Measurements from ENCODE around the gene HINT3. TPM values are rescaled to one million over a fixed set of nuclear protein-coding genes. Genes with fewer than 3 reads are reported as not detected.
"Not testable (repeated sequence)": the region's sequence is repeated elsewhere in the genome, so short reads cannot be mapped to it uniquely, and the experiment has no call there.

HINT3 gene
- total RNA-seq, 2 donors from 2014 or later, result 22.5 to 28.4 TPM

- intact Hi-C loops (cut with DNase I), result loop anchor here in 1 of 2 donors (5.0 kb wide), 1 partner anchor 174 kb away; no protein-coding TSS in a partner anchor
- DNase-seq (ENCODE audit: low spot score), result no peak
Observed at GRCh38 chr6:125955973-125956372, 597 bp upstream of the HINT3 start.

- DNase-seq (ENCODE audit: low spot score), result no peak
- intact Hi-C loops (cut with DNase I), result loop anchor here in 1 of 2 donors (5.0 kb wide), 1 partner anchor 175 kb away; no protein-coding TSS in a partner anchor
Observed at GRCh38 chr6:125957391-125957693, 772 bp downstream of the HINT3 start.

DNA sequence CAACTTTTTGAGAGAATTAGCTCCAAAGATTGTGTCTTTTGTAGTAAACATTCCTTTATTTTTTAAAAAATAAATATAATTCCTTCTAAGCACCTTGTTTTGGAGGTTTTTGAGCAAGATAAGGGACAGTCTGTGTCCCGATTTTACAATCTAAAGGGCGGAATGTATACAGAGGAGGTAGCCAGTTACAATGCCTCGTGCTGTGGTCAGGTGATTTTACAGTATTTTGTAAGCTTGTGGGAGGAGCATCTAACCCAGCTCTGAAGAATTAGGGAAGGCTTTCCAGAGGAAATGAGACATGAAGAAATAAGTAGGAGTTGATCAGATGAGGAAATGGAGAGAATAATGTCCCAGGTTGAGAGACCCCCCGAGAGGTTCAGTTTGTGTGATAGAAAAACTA lies 1.3 kb downstream of the HINT3 start:
- intact Hi-C loops (cut with DNase I), result loop anchor here in 1 of 2 donors (5.0 kb wide), 1 partner anchor 176 kb away; no protein-coding TSS in a partner anchor
- no peak for DNase-seq (ENCODE audit: low spot score)

DNA sequence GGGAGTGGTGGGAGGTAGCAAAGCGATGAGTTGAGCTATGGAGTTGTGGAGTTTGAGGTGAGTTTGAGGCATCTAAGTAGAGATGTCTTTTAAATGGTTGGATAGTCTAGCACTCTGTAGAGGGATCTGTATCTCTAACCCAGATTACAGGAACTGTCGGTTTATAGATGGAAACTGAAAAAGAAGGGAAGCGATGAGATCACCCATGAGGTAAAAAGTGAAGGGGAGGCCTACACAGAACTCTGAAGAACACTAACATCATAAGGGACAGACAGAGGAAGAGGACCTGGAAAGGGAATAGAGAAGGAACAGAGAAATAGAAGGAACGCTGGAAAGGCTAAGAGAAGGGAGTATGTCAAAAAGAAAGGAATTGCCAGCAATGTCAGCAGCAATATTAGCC lies 2.5 kb downstream of the HINT3 start:
- DNase-seq (ENCODE audit: low spot score), result no peak
- intact Hi-C loops (cut with DNase I), result loop anchor here in 1 of 2 donors (5.0 kb wide), 1 partner anchor 177 kb away; no protein-coding TSS in a partner anchor

- DNase-seq (ENCODE audit: low spot score), result no peak
- intact Hi-C loops (cut with DNase I), result no loop called here
Observed at GRCh38 chr6:125961117-125961516, 4.5 kb downstream of the HINT3 start.

DNA sequence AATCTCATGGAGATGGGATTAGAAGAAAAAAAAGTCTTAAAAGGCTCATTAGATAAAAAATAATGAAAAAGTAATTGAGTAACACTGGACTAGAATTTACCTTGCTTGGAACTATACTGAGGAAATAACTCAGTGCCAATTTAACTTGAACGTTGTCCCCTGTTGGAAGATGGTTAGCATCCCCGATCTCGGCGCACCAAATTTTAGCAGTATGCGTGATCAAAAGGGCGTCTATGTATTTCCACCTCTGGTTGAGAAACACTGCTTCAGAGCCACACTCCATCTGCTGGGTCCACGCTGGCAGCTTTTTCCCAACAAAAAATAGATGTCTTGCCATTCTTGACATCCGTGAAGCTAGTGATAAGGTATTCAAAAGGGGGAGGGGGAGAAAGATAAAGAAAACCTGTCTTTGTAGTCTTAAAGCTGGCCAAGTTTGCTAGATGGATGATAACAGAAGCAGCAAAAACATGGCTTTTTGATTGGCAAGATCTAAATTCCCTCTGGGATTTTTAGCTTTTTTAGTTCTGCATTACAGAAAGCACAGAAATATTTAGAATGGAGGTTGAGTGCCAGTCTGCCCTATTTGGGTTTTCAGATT lies 6.4 kb downstream of the HINT3 start:
- intact Hi-C loops (cut with DNase I), result no loop called here
- DNase-seq (ENCODE audit: low spot score), result no peak

- intact Hi-C loops (cut with DNase I), result no loop called here
- DNase-seq (ENCODE audit: low spot score), result no peak
Observed at GRCh38 chr6:125963817-125964216, 7.2 kb downstream of the HINT3 start.

DNA sequence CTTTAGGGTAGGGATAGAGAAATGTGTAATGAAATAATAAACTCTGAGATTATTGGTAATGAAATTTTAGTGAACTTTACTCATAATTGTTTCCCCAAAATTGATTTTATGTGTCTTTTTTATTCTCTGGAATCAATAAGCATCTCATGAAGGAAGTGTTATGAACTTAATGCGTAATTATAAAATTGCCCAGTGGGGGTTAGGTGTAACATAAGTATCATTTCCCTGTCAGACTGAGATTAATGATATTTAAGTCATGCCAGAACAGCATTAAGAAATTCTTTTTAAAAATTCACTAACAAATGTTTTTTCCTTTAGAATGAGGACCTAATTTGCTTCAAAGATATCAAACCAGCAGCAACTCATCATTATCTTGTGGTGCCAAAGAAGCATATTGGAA lies 10.0 kb downstream of the HINT3 start:
- intact Hi-C loops (cut with DNase I), result no loop called here
- no peak for DNase-seq (ENCODE audit: low spot score)

DNA sequence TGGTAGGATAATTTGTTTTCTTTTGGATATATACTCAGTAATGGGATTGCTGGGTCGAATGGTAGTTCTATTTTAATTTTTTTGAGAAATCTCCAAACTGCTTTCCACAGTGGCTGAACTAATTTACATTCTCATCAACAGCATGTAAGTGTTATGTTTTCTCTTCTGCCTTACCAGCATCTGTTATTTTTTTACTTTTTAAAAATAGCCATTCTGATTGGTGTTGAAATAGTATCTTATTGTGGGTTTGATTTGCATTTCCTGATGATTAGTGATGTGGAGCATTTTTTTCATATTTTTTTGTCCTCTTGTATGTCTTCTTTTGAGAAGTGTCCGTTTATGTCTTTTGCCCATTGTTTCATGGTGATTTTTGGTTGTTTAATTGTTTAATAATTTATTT lies 11.9 kb downstream of the HINT3 start:
- DNase-seq (ENCODE audit: low spot score), result no peak
- intact Hi-C loops (cut with DNase I), result no loop called here

- no peak for DNase-seq (ENCODE audit: low spot score)
- intact Hi-C loops (cut with DNase I), result loop anchor here in 1 of 2 donors (5.0 kb wide), 1 partner anchor 658 kb away; no protein-coding TSS in a partner anchor
Observed at GRCh38 chr6:125970760-125971159, 14.2 kb downstream of the HINT3 start.

GRCh38 chr6:125972478-125972877 lies 15.9 kb downstream of the HINT3 start:
- intact Hi-C loops (cut with DNase I), result loop anchor here in 1 of 2 donors (5.0 kb wide), 1 partner anchor 660 kb away; no protein-coding TSS in a partner anchor
- not testable (repeated sequence) for DNase-seq (ENCODE audit: low spot score)

DNA sequence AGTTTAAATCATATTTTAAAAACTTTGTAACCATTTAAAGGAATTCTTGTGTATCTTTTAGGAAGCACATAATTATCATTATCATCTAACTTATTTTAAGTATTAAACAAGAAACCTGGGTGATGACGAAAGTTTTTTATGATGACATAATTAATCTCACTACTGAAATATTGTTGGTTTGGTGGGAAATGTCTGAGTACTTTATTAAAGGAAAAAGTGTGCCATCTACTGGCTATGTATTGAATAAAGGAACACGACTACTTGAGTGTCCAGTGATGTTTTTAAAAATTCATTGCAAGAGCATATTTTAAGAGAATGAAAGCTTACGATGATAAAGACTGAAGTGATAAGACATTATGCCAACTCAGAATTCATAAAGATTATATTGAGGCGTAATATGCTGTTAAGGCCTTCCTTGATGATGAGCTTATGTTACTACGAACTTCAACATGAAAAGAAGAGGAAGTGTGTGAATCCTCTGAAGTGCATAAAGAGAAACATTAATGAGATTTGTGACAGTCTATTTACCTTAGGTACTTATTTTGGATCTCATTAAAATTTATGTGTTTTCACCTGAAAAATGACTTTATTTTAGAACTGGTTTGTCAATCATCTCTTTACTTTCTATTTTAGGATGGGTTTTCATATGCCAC lies 17.8 kb downstream of the HINT3 start:
- DNase-seq (ENCODE audit: low spot score), result no peak
- intact Hi-C loops (cut with DNase I), result loop anchor here in 1 of 2 donors (5.0 kb wide), 1 partner anchor 662 kb away; no protein-coding TSS in a partner anchor

DNA sequence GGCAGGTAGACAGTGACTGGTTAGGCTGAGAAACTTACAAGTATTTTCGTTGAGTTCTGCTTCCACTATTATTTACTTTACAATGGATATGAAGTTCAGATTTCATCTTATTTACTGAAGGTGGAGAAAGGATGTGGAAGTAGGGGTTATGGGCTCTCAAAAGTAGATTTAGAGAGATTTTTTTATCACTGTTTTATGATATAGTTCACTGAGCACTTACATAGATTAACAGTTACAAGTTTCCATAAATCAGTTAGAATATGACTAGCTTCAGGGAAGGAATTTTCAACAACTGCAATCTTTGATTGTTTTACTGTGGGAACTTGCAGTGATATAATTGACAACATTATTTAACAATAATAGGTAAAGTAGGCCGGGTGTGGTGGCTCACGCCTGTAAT lies 22.5 kb downstream of the HINT3 start:
- intact Hi-C loops (cut with DNase I), result no loop called here

DNA sequence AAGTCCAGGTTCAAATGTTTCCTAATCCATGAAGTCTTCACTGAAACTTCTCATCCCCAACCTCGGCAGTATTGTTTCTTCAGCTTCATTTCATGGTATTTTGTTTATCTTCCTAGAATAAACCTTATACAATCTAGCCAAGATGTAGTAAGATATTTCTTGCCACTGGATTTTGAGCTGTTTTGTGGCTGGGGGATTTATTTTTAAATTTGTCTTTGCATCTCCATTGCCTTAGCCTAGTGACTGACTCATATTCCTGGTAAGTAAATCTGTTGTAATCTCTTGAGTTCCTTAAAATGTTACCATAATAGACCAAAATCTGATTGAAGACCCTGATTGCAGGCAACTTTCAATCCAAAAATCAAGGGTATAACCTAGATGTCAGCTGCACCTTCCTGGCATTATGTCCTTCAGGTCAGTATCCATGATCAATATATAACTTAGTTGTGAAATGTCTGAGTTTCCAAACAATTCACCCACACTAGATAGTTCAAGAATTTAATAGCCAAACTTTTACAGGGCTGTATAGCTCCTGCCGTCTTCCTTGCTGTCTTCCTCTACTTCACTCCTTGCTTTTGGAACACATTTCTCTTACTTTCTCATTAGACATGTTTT lies 25.1 kb downstream of the HINT3 start:
- intact Hi-C loops (cut with DNase I), result no loop called here

More for the DNA sequence above, 22.5 kb downstream of the HINT3 start:
- no peak for DNase-seq (ENCODE audit: low spot score)

GRCh38 chr6:125983246-125983945 lies 26.8 kb downstream of the HINT3 start:
- no peak for DNase-seq (ENCODE audit: low spot score)
- intact Hi-C loops (cut with DNase I), result no loop called here

More for the DNA sequence above, 25.1 kb downstream of the HINT3 start:
- no peak for DNase-seq (ENCODE audit: low spot score)

DNA sequence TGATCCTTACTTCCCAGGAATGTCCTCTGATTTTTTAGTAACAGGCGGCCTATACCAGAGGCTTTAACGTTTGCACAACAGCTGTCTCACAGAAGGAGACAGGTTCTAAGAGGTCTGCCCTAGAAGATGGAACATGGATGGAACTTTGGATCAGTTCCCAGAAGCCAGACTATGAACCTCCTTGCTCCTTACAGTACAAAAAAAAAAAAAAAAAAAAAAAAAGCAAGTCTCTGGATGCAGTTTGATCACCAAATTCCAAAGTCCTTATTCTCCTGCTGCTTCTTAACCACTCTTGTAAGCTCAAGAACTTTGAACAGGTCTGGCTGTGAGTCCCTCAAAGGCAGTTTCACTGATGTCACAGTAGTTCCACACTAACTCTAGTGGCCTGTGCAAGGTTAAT lies 27.7 kb downstream of the HINT3 start:
- no peak for DNase-seq (ENCODE audit: low spot score)
- intact Hi-C loops (cut with DNase I), result no loop called here

GRCh38 chr6:125985522-125985921 lies 29.0 kb downstream of the HINT3 start:
- DNase-seq (ENCODE audit: low spot score), result no peak
- intact Hi-C loops (cut with DNase I), result no loop called here

- intact Hi-C loops (cut with DNase I), result no loop called here
- no peak for DNase-seq (ENCODE audit: low spot score)
Observed at GRCh38 chr6:125985979-125986300, 29.4 kb downstream of the HINT3 start.

- intact Hi-C loops (cut with DNase I), result no loop called here
Observed at GRCh38 chr6:125986301-125987025, 29.9 kb downstream of the HINT3 start, which contains the start of gene TRMT11. Gene TRMT11 (plus strand): TSS chr6:125986540. CDS start chr6:125986551, 11 bp downstream.

More at GRCh38 chr6:125986301-125987025, 29.9 kb downstream of the HINT3 start, which contains the start of gene TRMT11:
- DNase-seq (ENCODE audit: low spot score), result peak; percentile 94

Data from posterior vena cava (tissue), 2 donors.